GM23338 (cell line): Measurements from ENCODE around the gene RIMKLB. TPM values are rescaled to one million over a fixed set of nuclear protein-coding genes. Genes with fewer than 3 reads are reported as not detected.

Experiments used
- ATAC-seq: fragments of 200-7000 bp; cut with Tn5 transposase; 3 replicates; pipeline ENCODE4 v1.9.1; 2020
- DNase-seq: peaks from one replicate; pipeline ENCODE4 v3.0.0-alpha.2; 2015; ENCODE audit warnings: low spot score
- H2AFZ ChIP-seq: fragments of 200-600 bp; sonication (generic); 2 replicates; pipeline ENCODE4 v1.8.0; 2016; ENCODE audit warnings: antibody characterized with exemption, mild to moderate bottlenecking, moderate library complexity
- H3F3A ChIP-seq: fragments of 200-600 bp; sonication (generic); replicated peaks from 2 replicates; pipeline ENCODE4 v1.8.0; 2017; ENCODE audit warnings: antibody characterized with exemption, mixed run types, low read depth
- H3K27ac ChIP-seq: fragments of 200-600 bp; sonication (generic); 2 replicates; pipeline ENCODE4 v1.6.1; 2016; ENCODE audit warnings: low read depth
- H3K27me3 ChIP-seq: fragments of 200-600 bp; sonication (generic); 2 replicates; pipeline ENCODE4 v1.8.0; 2016; ENCODE audit warnings: mild to moderate bottlenecking, mixed run types, moderate library complexity; ENCODE audit not compliant: insufficient read depth
- H3K36me3 ChIP-seq: fragments of 200-600 bp; sonication (generic); 2 replicates; pipeline ENCODE4 v1.8.0; 2016; ENCODE audit warnings: mild to moderate bottlenecking; ENCODE audit not compliant: insufficient read depth
- H3K4me1 ChIP-seq: fragments of 200-600 bp; sonication (generic); 2 replicates; pipeline ENCODE4 v1.8.0; 2016; ENCODE audit warnings: mild to moderate bottlenecking, moderate library complexity; ENCODE audit not compliant: insufficient read depth
- H3K4me2 ChIP-seq: fragments of 200-600 bp; sonication (generic); 2 replicates; pipeline ENCODE4 v1.7.1; 2017; ENCODE audit warnings: mixed run types
- H3K4me3 ChIP-seq: fragments of 200-600 bp; sonication (generic); 2 replicates; pipeline ENCODE4 v1.6.1; 2016; ENCODE audit warnings: mixed run types
- H3K79me2 ChIP-seq: fragments of 200-600 bp; sonication (generic); replicated peaks from 2 replicates; pipeline ENCODE4 v1.8.0; 2017; ENCODE audit warnings: mild to moderate bottlenecking; ENCODE audit not compliant: insufficient read depth
- H3K9me2 ChIP-seq: fragments of 200-600 bp; sonication (generic); 2 replicates; pipeline ENCODE4 v1.8.0; 2017; ENCODE audit not compliant: insufficient read depth
- H4K20me1 ChIP-seq: fragments of 200-600 bp; sonication (generic); replicated peaks from 2 replicates; pipeline ENCODE4 v1.8.0; 2017; ENCODE audit warnings: mild to moderate bottlenecking; ENCODE audit not compliant: insufficient read depth
- H3K27ac Mint-ChIP-seq: 2 replicates; pipeline ENCODE4 v1.8.0; 2020; ENCODE audit warnings: inconsistent platforms, mild to moderate bottlenecking, moderate library complexity, mixed read lengths
- H3K27me3 Mint-ChIP-seq: 3 replicates; pipeline ENCODE4 v1.8.0; 2022; ENCODE audit warnings: low read depth, mild to moderate bottlenecking, moderate library complexity, mixed read lengths, inconsistent platforms; ENCODE audit not compliant: insufficient read depth, poor library complexity
- H3K36me3 Mint-ChIP-seq: 3 replicates; pipeline ENCODE4 v1.8.0; 2021; ENCODE audit warnings: low read depth, mild to moderate bottlenecking, inconsistent platforms, moderate library complexity, mixed read lengths
- H3K4me1 Mint-ChIP-seq: 3 replicates; pipeline ENCODE4 v1.8.0; 2020; ENCODE audit warnings: mild to moderate bottlenecking, inconsistent platforms, mixed read lengths
- H3K4me3 Mint-ChIP-seq: 3 replicates; pipeline ENCODE4 v1.8.0; 2021; ENCODE audit warnings: moderate library complexity, mild to moderate bottlenecking, inconsistent platforms, mixed read lengths
- H3K9me3 Mint-ChIP-seq: 3 replicates; pipeline ENCODE4 v1.8.0; 2020; ENCODE audit warnings: moderate library complexity, mild to moderate bottlenecking, inconsistent platforms, mixed read lengths
- CREB1 ChIP-seq: fragments of 250-450 bp; sonication (Bioruptor Pico); IDR thresholded peaks from 2 replicates; pipeline ENCODE4 v1.5.0; 2020; ENCODE audit warnings: low read depth, mild to moderate bottlenecking, moderate library complexity
- CTCF ChIP-seq, 2 experiments: fragments of 200-600 bp in 1 of 2; sonication (generic) in 1 of 2; conservative IDR thresholded peaks; 2 replicates each; pipeline versions ENCODE4 v1.5.1 to v1.6.1; 2016 to 2017; ENCODE audit warnings: antibody characterized with exemption in 2 of 2, low read depth in 2 of 2, mild to moderate bottlenecking in 2 of 2, moderate library complexity in 1 of 2
- EZH2 ChIP-seq: fragments of 200-600 bp; sonication (generic); IDR thresholded peaks from one replicate; pipeline ENCODE4 v1.8.0; 2017; ENCODE audit warnings: antibody characterized with exemption, mild to moderate bottlenecking, low read depth; ENCODE audit not compliant: unreplicated experiment
- EZH2phosphoT487 ChIP-seq: fragments of 200-600 bp; sonication (generic); IDR thresholded peaks from one replicate; pipeline ENCODE4 v1.8.1; 2018; ENCODE audit warnings: antibody characterized with exemption; ENCODE audit not compliant: unreplicated experiment
- JUNB ChIP-seq: IDR thresholded peaks from one replicate; pipeline ENCODE4 v1.6.1; 2016; ENCODE audit warnings: antibody characterized with exemption; ENCODE audit not compliant: unreplicated experiment
- POLR2AphosphoS5 ChIP-seq: IDR thresholded peaks from 2 replicates; pipeline ENCODE4 v1.6.1; 2016; ENCODE audit warnings: antibody characterized with exemption, low read depth
- REST ChIP-seq: IDR thresholded peaks from one replicate; pipeline ENCODE4 v1.6.1; 2018; ENCODE audit warnings: antibody characterized with exemption; ENCODE audit not compliant: unreplicated experiment
- polyA plus RNA-seq: library from polyadenylated mRNA; unstranded; fragments of >200 nt; fragmentation: Nextera tagmentation; extraction: Ambion mirVana; gene quantifications from 2 replicates; pipeline ENCODE4 v1.2.1, GENCODE V29; 2016
- total RNA-seq: library from RNA; depleted of rRNA; stranded (reverse); fragments of >200 nt; shearing (Covaris generic); gene quantifications from 2 replicates; pipeline ENCODE4 v1.2.3, GENCODE V29; 2014

RIMKLB gene
- total and polyA plus RNA-seq, 2 experiments from 2014 or later, result 87.0 to 104 TPM

GRCh38 chr12:8829621-8830020 lies 131.8 kb downstream of the RIMKLB start:
- Mint-ChIP-seq H3K27me3 (peaks cover 11% of the 10 kb centered on the region), H3K9me3 (peaks cover 19% of the 10 kb centered on the region), H3K27ac (peak overlapping the region; percentile 26; the same call in 1 of the 2 replicates), H3K36me3 (peaks cover 30% of the 10 kb centered on the region), H3K4me3 (no peak overlapping the region), H3K4me1 (peaks cover 51% of the 10 kb centered on the region)
- Histone ChIP-seq H3K79me2 (0 out of 2 replicates have a peak, but pooled peaks cover 13% of the 10 kb centered on the region), H3F3A (0 out of 2 replicates have a peak, but pooled peaks cover 12% of the 10 kb centered on the region), H3K4me1 (peaks cover 49% of the 10 kb centered on the region), H4K20me1 (no peaks in the 10 kb centered on the region), H3K4me3 (no peak overlapping the region), H3K27me3 (no peaks in the 10 kb centered on the region), H3K4me2 (no peak overlapping the region), H3K27ac (no peak overlapping the region), H3K9me2 (no peaks in the 10 kb centered on the region), H2AFZ (no peak overlapping the region), H3K36me3 (no peaks in the 10 kb centered on the region)
- no peak for ATAC-seq
- TF ChIP-seq REST (peak; percentile 55), EZH2phosphoT487 (no peak), POLR2AphosphoS5 (no peak), JUNB (no peak)
- no peak for DNase-seq

GRCh38 chr12:8831116-8831515 lies 133.3 kb downstream of the RIMKLB start:
- Histone ChIP-seq H3K36me3 (no peaks in the 10 kb centered on the region), H2AFZ (peak overlapping the region; percentile 1; the same call in 1 of the 2 replicates), H3F3A (0 out of 2 replicates have a peak, but pooled peaks cover 14% of the 10 kb centered on the region), H3K27me3 (no peaks in the 10 kb centered on the region), H3K9me2 (no peaks in the 10 kb centered on the region), H3K4me2 (peak overlapping the region; percentile 53; the same call in 1 of the 2 replicates), H3K79me2 (no peaks in the 10 kb centered on the region), H3K4me3 (no peak overlapping the region), H3K4me1 (peaks cover 58% of the 10 kb centered on the region), H4K20me1 (no peaks in the 10 kb centered on the region), H3K27ac (peak overlapping the region; percentile 93)
- Mint-ChIP-seq H3K4me1 (peaks cover 61% of the 10 kb centered on the region), H3K4me3 (no peak overlapping the region; the same call in 2 of the 3 replicates), H3K27me3 (peaks cover 14% of the 10 kb centered on the region), H3K9me3 (peaks cover 10% of the 10 kb centered on the region), H3K27ac (peak overlapping the region; percentile 83), H3K36me3 (peaks cover 23% of the 10 kb centered on the region)
- DNase-seq, result no peak
- TF ChIP-seq CTCF (conservative IDR thresholded peaks at IDR 0.05; ENCODE audit: low read depth in 2 of 2) (no peak), CREB1 (CRISPR knock-in tag) (no peak), REST (no peak), EZH2 (no peak)
- ATAC-seq, result peak; percentile 30
